IPS DF 4.7 (cell line): ENCODE measurements around the gene MATK.

Experiments used
- DNase-seq: peaks from one replicate; pipeline ENCODE4 v3.0.0-alpha.2; 2013; ENCODE audit warnings: low spot score; ENCODE audit errors: extremely low read depth

MATK gene

GRCh38 chr19:3785938-3786824, at the start of gene MATK:
TSS of gene MATK (minus strand) at chr19:3786381. CDS start at chr19:3785135, 1,246 bp downstream.
- DNase-seq = no peak

GRCh38 chr19:3835055-3835435, 48.9 kb upstream of the MATK start:
- no peak for DNase-seq

GRCh38 chr19:3834349-3835054, 48.3 kb upstream of the MATK start:
- DNase-seq = no peak

GRCh38 chr19:3833578-3834348, 47.6 kb upstream of the MATK start:
- no peak for DNase-seq

GRCh38 chr19:3832001-3832400, 45.8 kb upstream of the MATK start:
- DNase-seq = no peak

- DNase-seq = no peak
Observed at GRCh38 chr19:3831601-3832000, 45.4 kb upstream of the MATK start.

- DNase-seq = no peak
Observed at GRCh38 chr19:3830621-3831589, 44.7 kb upstream of the MATK start.

- no peak for DNase-seq
Observed at GRCh38 chr19:3827306-3827705, 41.1 kb upstream of the MATK start.

GRCh38 chr19:3826163-3826562, 40.0 kb upstream of the MATK start:
- no peak for DNase-seq

GRCh38 chr19:3825286-3825956, 39.2 kb upstream of the MATK start:
- no peak for DNase-seq

GRCh38 chr19:3823350-3823713, 37.2 kb upstream of the MATK start:
- no peak for DNase-seq

GRCh38 chr19:3822683-3823349, 36.6 kb upstream of the MATK start:
- DNase-seq = no peak

GRCh38 chr19:3821857-3822364, 35.7 kb upstream of the MATK start:
- peak; percentile 38 for DNase-seq

- DNase-seq = no peak
Observed at GRCh38 chr19:3821156-3821555, 35.0 kb upstream of the MATK start.

- no peak for DNase-seq
Observed at GRCh38 chr19:3819989-3820388, 33.8 kb upstream of the MATK start.

- DNase-seq = no peak
Observed at GRCh38 chr19:3818918-3819317, 32.7 kb upstream of the MATK start.

GRCh38 chr19:3818466-3818865, 32.3 kb upstream of the MATK start:
- no peak for DNase-seq

- no peak for DNase-seq
Observed at GRCh38 chr19:3817761-3818160, 31.6 kb upstream of the MATK start.

- no peak for DNase-seq
Observed at GRCh38 chr19:3816566-3817218, 30.5 kb upstream of the MATK start.
